GM23248 (cell line): ENCODE results near the gene EFNA1. TPM values are rescaled to one million over a fixed set of nuclear protein-coding genes. Genes with fewer than 3 reads are reported as not detected.

ENCODE experiments used
- DNase-seq: peaks from one replicate; pipeline ENCODE4 v3.0.0-alpha.2; 2015
- H2AFZ ChIP-seq: fragments of 200-600 bp; sonication (generic); 2 replicates; pipeline ENCODE4 v1.6.1; 2016; ENCODE audit warnings: antibody characterized with exemption
- H3F3A ChIP-seq: fragments of 200-600 bp; sonication (generic); 2 replicates; pipeline ENCODE4 v1.6.1; 2016; ENCODE audit warnings: mild to moderate bottlenecking, antibody characterized with exemption, mixed run types; ENCODE audit not compliant: insufficient read depth
- H3K27ac ChIP-seq: fragments of 200-600 bp; sonication (generic); 2 replicates; pipeline ENCODE4 v1.5.1; 2016; ENCODE audit warnings: mild to moderate bottlenecking
- H3K27me3 ChIP-seq: fragments of 200-600 bp; sonication (generic); replicated peaks from 2 replicates; pipeline ENCODE4 v1.6.1; 2016; ENCODE audit warnings: mild to moderate bottlenecking; ENCODE audit not compliant: insufficient read depth
- H3K36me3 ChIP-seq: fragments of 200-600 bp; sonication (generic); 2 replicates; pipeline ENCODE4 v1.6.1; 2016; ENCODE audit warnings: low read depth, mild to moderate bottlenecking
- H3K4me1 ChIP-seq: fragments of 200-600 bp; sonication (generic); 2 replicates; pipeline ENCODE4 v1.6.1; 2016; ENCODE audit warnings: mild to moderate bottlenecking; ENCODE audit not compliant: insufficient read depth
- H3K4me2 ChIP-seq: fragments of 200-600 bp; sonication (generic); one replicate; pipeline ENCODE4 v1.6.1; 2016; ENCODE audit warnings: mild to moderate bottlenecking; ENCODE audit not compliant: unreplicated experiment
- H3K4me3 ChIP-seq: fragments of 200-600 bp; sonication (generic); 2 replicates; pipeline ENCODE4 v1.5.1; 2016; ENCODE audit warnings: mild to moderate bottlenecking
- H3K79me2 ChIP-seq: fragments of 200-600 bp; sonication (generic); 2 replicates; pipeline ENCODE4 v1.6.1; 2016; ENCODE audit warnings: mild to moderate bottlenecking; ENCODE audit not compliant: insufficient read depth
- H3K9ac ChIP-seq: fragments of 200-600 bp; sonication (generic); 2 replicates; pipeline ENCODE4 v1.6.1; 2016; ENCODE audit warnings: mild to moderate bottlenecking
- H3K9me2 ChIP-seq: fragments of 200-600 bp; sonication (generic); 2 replicates; pipeline ENCODE4 v1.6.1; 2016; ENCODE audit warnings: mixed run types, mild to moderate bottlenecking, moderate library complexity; ENCODE audit not compliant: insufficient read depth
- H3K9me3 ChIP-seq: fragments of 200-600 bp; sonication (generic); one replicate; pipeline ENCODE4 v1.6.1; 2017; ENCODE audit warnings: low read depth
- H4K20me1 ChIP-seq: fragments of 200-600 bp; sonication (generic); 2 replicates; pipeline ENCODE4 v1.6.0; 2016; ENCODE audit not compliant: insufficient read depth
- EZH2 ChIP-seq: fragments of 200-600 bp; sonication (generic); IDR thresholded peaks from 2 replicates; pipeline ENCODE4 v1.6.1; 2018; ENCODE audit warnings: antibody characterized with exemption, mild to moderate bottlenecking; ENCODE audit not compliant: insufficient read depth, poor library complexity, severe bottlenecking
- EZH2phosphoT487 ChIP-seq: fragments of 200-600 bp; sonication (generic); IDR thresholded peaks from 2 replicates; pipeline ENCODE4 v1.6.1; 2018; ENCODE audit warnings: antibody characterized with exemption, moderate library complexity, mild to moderate bottlenecking, low read depth; ENCODE audit not compliant: insufficient read depth
- WGBS, 2 experiments: methylation state at CpG; one replicate each; pipeline ENCODE4 v1.1.6; 2015 to 2017; ENCODE audit warnings: low lambda C conversion rate in 2 of 2, low coverage in 1 of 2; ENCODE audit errors: missing lambda C conversion rate in 2 of 2; 5-methylcytosine and 5-hydroxymethylcytosine counted together
- in situ Hi-C: fragments of 300-500 bp; cut with MboI; formaldehyde crosslinking; loops from 2 replicates; pipeline ENCODE4 v1.15.0; 2020
- polyA plus RNA-seq: library from polyadenylated mRNA; unstranded; fragments of >200 nt; fragmentation: Nextera tagmentation; extraction: Ambion mirVana; gene quantifications from 2 replicates; pipeline ENCODE4 v1.2.1, GENCODE V29; 2016
- total RNA-seq: library from RNA; depleted of rRNA; stranded (reverse); fragments of >200 nt; shearing (Covaris generic); gene quantifications from 2 replicates; pipeline ENCODE4 v1.2.3, GENCODE V29; 2014

EFNA1 gene
- total and polyA plus RNA-seq, 2 experiments from 2014 or later, result not detected

- 65 to 75% methylated on average over 6 of the region's 6 CpGs for WGBS, 2 experiments
- in situ Hi-C loops, result loop anchor here (5.0 kb wide), 1 partner anchor 75 kb away; no protein-coding TSS in a partner anchor
These were observed 35.5 kb upstream of the EFNA1 start for GRCh38 chr1:155092131-155092530.

DNA sequence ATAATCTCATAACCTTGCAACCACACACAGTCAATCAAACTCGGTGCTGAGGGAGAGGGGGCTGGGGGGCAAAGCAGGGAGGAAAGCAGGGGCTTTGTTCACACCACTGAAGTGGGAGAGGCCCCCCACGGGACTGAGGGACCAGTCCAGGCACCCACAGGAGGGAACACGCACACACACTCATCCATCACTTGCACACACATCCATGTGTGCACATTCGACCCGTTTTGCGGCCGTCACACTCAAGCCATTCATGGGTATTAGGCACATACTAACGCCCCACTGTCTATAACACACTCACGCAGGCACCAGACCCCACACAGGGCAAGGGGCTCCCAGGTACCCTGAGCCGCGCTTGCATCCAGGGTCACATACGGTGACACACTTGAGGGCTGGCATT is 35.0 kb upstream of the EFNA1 start:
- H2AFZ ChIP-seq, result no peak overlapping the region
- 79 to 81% methylated on average over 12 of the region's 12 CpGs for WGBS, 2 experiments
- H3K4me3 ChIP-seq, result no peak overlapping the region
- no peak overlapping the region for H3K27ac ChIP-seq
- no peaks in the 10 kb centered on the region for H3K9me2 ChIP-seq
- H3K9me3 ChIP-seq, result no peaks in the 10 kb centered on the region
- H3K4me1 ChIP-seq, result no peaks in the 10 kb centered on the region
- H4K20me1 ChIP-seq, result no peaks in the 10 kb centered on the region
- in situ Hi-C loops, result loop anchor here (5.0 kb wide), 1 partner anchor 75 kb away; no protein-coding TSS in a partner anchor
- H3K27me3 ChIP-seq, result peaks cover 17% of the 10 kb centered on the region
- DNase-seq, result no peak
- H3K4me2 ChIP-seq, result no peak overlapping the region
- no peaks in the 10 kb centered on the region for H3K36me3 ChIP-seq
- no peaks in the 10 kb centered on the region for H3K79me2 ChIP-seq
- H3K9ac ChIP-seq, result no peak overlapping the region
- H3F3A ChIP-seq, result 0 out of 2 replicates have a peak, but pooled peaks cover 6% of the 10 kb centered on the region
- no peak for TF ChIP-seq EZH2phosphoT487
- TF ChIP-seq EZH2, result no peak

More at GRCh38 chr1:155092131-155092530, 35.5 kb upstream of the EFNA1 start:
- H3K36me3 ChIP-seq, result no peaks in the 10 kb centered on the region
- H3K27me3 ChIP-seq, result peaks cover 17% of the 10 kb centered on the region
- H3K9me2 ChIP-seq, result no peaks in the 10 kb centered on the region
- H3K4me2 ChIP-seq, result no peak overlapping the region
- no peak for DNase-seq
- no peak overlapping the region for H2AFZ ChIP-seq
- TF ChIP-seq EZH2phosphoT487 (no peak), EZH2 (no peak)
- no peaks in the 10 kb centered on the region for H3K4me1 ChIP-seq
- H3K79me2 ChIP-seq, result no peaks in the 10 kb centered on the region
- H4K20me1 ChIP-seq, result no peaks in the 10 kb centered on the region
- H3K4me3 ChIP-seq, result no peak overlapping the region
- H3K27ac ChIP-seq, result no peak overlapping the region
- H3F3A ChIP-seq, result 0 out of 2 replicates have a peak, but pooled peaks cover 6% of the 10 kb centered on the region
- no peak overlapping the region for H3K9ac ChIP-seq
- no peaks in the 10 kb centered on the region for H3K9me3 ChIP-seq

DNA sequence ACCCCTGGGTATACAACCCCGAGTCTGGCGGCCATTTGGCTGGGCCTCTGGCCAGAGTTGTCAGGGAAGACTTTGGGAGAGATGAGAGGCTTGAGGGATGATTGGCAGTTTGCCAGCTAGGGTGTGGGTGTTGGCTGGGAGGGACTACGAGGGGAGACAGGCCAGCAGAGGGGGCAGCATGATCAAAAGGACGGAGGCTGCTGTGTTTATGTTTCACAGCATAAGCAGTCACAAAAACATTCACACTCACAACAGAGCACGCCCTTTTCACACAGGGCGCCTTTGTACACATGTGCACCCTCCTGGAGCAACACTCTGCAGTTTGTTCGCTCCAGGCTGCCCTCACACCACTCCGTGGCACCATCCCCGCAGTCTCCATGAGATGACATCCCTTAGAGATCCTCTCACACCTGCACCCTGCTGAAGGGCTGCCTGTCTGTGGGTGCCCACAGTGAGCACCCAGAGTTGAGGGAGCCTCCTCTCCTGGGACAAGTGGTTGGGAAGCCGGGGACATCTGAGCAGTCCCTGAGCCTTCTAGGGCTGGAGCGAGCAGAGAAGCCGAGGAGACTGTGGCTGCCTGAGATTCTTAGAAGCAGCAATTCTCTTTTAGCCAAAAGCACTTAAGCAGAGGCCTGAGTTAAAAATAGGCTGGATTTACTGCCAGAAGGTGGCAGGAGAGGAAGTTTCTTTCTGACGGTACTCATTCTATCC is 33.6 kb upstream of the EFNA1 start:
- Histone ChIP-seq H3K4me1 (no peaks in the 10 kb centered on the region), H3K79me2 (no peaks in the 10 kb centered on the region), H3K27me3 (peaks cover 17% of the 10 kb centered on the region), H3K4me2 (no peak overlapping the region), H2AFZ (peak overlapping the region; percentile 49; the same call in 1 of the 2 replicates), H3K9me3 (no peaks in the 10 kb centered on the region), H3K9ac (no peak overlapping the region), H3F3A (0 out of 2 replicates have a peak, but pooled peaks cover 6% of the 10 kb centered on the region), H4K20me1 (no peaks in the 10 kb centered on the region), H3K9me2 (no peaks in the 10 kb centered on the region), H3K36me3 (no peaks in the 10 kb centered on the region), H3K27ac (no peak overlapping the region), H3K4me3 (no peak overlapping the region)
- WGBS, 2 experiments, result 13 to 16% methylated on average over 13 of the region's 13 CpGs
- DNase-seq, result peak; percentile 58
- in situ Hi-C loops, result loop anchor here (5.0 kb wide), 1 partner anchor 73 kb away; no protein-coding TSS in a partner anchor
- TF ChIP-seq EZH2, result no peak
- TF ChIP-seq EZH2phosphoT487, result no peak

DNA sequence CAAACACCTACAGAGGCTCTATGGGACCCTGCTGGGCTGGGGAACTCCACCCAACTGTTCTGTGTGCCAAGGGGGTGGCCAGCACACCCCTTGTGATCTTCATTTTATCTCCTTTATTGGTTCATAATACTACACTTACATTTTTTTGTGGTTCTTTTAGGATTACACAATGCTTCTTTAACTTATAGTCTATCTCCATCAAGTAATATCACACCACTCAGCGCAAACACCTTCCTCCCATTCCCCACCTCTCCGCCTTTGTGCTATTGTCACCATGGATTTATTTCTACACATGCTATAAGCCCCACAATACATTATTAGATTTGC is 33.1 kb upstream of the EFNA1 start:
- H4K20me1 ChIP-seq, result no peaks in the 10 kb centered on the region
- no peaks in the 10 kb centered on the region for H3K4me1 ChIP-seq
- 0 out of 2 replicates have a peak, but pooled peaks cover 6% of the 10 kb centered on the region for H3F3A ChIP-seq
- in situ Hi-C loops, result loop anchor here (5.0 kb wide), 1 partner anchor 73 kb away; no protein-coding TSS in a partner anchor
- no peak overlapping the region for H3K4me3 ChIP-seq
- H3K4me2 ChIP-seq, result no peak overlapping the region
- no peak for DNase-seq
- no peaks in the 10 kb centered on the region for H3K79me2 ChIP-seq
- 77 to 85% methylated on average over 2 of the region's 2 CpGs for WGBS, 2 experiments
- H3K9ac ChIP-seq, result no peak overlapping the region
- H3K9me3 ChIP-seq, result no peaks in the 10 kb centered on the region
- H3K27ac ChIP-seq, result no peak overlapping the region
- H3K9me2 ChIP-seq, result no peaks in the 10 kb centered on the region
- TF ChIP-seq EZH2, result no peak
- no peak for TF ChIP-seq EZH2phosphoT487
- peaks cover 17% of the 10 kb centered on the region for H3K27me3 ChIP-seq
- H3K36me3 ChIP-seq, result no peaks in the 10 kb centered on the region
- no peak overlapping the region for H2AFZ ChIP-seq
